HK-2 (cell line): ENCODE results near the gene TEF.
"Not testable (repeated sequence)": the region's sequence is repeated elsewhere in the genome, so short reads cannot be mapped to it uniquely, and the experiment has no call there.

Source experiments
- DNase-seq: peaks from one replicate; pipeline ENCODE4 v3.0.0-alpha.2; 2018; ENCODE audit not compliant: unreplicated experiment

Gene TEF

DNA sequence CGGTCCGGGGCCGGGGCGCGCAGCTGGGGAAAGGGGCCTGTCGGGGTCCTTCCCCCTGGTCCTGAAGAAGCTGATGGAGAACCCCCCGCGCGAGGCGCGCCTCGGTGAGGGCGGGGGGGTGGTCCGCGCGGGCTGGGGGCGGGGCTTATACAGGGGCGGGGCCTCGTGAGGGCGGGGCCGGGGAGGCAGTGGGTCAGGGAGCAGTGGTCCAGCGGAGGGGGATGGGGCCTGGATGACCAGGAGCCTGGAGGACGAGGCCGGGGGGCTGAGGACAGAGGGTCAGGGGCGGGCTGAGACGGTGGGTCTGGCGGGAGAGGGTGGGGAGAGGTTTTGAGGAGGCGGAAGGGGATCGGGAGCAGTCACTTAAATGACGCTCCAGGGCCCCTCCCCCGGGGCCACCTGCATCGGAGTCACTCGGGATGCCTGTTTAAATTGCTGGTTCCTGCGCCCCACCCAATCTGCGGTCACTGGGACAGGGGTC is 396 bp downstream of the TEF start:
- DNase-seq: peak; percentile 46

DNA sequence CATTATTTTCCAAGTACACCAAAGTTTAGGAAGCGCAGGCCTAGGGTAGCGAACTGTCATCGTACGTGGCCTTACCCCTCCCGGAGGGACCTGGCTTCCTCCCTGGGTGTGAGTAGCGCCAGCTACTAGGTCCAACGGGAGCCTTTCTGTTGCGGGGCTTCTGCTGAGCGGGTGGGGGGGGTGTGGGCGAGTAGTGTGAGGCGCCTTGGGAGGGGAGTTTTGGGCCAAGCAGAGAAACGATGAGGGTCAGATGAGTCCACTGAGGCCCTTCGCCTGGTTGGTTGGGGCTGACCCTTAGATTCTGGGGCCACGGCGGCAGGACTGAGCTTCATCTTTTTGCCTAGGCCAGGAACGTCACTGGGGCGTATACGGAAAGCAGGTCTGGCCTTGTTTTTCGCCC is 868 bp downstream of the TEF start:
- no peak for DNase-seq

DNA sequence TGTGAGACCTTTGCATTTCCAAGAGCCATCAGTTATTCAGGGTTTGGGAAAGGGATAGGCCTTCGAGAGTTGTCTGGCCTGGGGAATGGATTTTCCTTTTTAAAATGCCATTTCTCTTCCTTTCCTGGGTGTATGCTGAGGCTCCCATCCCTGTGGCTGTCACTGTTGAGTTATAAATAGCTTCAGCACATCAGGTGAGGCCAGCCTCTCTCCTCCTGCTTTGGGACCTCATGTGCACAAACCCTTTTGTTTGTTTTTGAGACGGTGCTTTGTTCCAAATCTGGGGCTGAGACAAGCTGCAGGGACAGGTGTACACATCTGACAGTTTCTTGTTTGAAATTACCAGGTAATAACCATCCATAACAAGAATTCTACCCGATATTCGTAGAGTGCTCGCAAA is 1.3 kb downstream of the TEF start:
- no peak for DNase-seq

DNA sequence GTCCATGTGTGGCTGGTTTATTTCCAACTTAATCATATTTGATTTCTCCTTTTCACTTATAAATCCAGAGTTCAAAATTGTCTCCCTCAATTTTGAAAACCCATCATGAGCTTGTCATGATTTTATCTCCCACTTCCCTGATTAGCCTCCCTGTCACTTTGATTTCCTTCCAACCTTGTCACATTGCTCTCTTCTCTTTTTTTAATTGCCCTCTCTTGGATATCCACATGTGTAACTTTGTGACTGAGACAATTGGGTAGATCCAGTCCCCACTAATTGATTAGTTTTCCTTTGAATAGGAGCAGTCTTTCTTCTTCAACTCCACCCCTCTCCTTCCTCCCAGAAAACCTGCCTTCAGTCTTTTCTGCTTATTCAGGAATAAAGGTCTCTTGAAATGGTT is 2.4 kb downstream of the TEF start:
- DNase-seq: no peak

DNA sequence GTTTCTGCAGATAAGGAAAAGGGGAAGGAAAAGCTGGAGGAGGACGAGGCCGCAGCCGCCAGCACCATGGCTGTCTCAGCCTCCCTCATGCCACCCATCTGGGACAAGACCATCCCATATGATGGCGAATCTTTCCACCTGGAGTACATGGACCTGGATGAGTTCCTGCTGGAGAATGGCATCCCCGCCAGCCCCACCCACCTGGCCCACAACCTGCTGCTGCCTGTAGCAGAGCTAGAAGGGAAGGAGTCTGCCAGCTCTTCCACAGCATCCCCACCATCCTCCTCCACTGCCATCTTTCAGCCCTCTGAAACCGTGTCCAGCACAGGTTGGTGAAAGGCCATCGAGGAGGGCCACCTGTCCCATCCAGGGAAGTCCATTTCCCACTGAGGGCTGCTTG is 5.6 kb downstream of the TEF start:
- no peak for DNase-seq

DNA sequence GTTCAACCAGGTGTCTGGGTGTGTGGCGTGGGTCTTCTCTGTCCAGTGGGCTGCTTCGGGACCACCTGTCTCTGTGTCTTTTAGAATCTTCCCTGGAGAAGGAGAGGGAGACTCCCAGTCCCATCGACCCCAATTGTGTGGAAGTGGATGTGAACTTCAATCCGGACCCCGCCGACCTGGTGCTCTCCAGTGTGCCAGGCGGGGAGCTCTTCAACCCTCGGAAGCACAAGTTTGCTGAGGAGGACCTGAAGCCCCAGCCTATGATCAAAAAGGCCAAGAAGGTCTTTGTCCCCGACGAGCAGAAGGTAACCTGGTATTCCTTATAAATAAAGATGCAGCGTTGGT is 12.2 kb downstream of the TEF start:
- DNase-seq: no peak

DNA sequence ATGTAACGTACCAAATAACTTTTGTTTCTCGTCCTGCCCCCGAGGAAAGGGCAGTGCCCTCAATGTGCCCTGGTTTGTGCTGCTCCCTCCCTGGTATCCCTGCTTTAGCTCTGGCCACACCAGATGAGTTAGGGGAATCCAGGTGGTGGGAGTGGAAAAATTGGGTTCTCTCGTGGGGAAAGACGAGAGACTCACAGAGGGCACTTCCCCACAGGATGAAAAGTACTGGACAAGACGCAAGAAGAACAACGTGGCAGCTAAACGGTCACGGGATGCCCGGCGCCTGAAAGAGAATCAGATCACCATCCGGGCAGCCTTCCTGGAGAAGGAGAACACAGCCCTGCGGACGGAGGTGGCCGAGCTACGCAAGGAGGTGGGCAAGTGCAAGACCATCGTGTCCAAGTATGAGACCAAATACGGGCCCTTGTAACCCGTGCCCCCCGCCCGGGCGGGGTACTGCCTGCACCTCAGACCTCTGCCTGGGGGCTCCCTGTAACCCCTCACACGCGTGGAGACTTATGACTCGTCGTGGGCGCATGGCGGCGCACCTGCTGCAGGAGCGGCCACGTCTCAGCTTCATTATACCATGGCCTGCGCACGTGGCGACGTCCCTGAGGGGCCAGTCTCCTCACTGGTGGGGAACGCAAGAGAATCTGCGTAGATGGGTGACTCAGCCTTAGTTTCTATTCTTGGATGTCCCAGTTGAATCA is 13.9 kb downstream of the TEF start:
- no peak for DNase-seq

DNA sequence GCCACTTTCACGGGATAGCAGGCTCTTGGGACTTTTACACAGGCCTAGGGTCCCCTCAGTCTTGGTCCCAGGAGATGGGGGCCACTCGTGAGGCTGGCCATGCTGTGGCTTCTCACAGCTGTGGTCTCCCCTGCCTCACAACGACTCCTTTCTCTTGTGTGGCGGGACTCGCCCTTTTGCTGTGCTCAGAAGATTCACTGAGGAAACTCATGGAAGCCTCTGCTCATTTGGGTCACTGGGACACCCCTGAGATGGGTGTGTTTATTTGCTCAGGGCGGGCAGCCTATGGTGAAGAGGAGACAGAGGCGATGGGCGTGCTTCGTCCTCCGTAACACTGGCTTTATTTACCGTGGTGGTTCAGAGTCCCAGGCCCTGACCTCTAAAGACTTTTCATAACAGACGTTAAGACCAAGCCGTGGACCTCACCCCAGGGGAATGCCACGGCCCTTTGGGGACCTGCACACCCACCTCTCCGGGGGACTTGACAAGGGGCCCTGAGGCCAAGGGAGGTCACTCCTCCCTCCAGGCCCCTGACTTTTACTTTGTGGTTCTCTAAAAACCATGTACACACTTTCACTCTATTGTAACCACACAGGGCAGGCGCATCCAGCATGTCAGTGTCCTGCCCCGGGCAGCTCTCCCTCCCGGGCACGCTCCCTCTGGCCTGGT is 15.5 kb downstream of the TEF start:
- DNase-seq: no peak

DNA sequence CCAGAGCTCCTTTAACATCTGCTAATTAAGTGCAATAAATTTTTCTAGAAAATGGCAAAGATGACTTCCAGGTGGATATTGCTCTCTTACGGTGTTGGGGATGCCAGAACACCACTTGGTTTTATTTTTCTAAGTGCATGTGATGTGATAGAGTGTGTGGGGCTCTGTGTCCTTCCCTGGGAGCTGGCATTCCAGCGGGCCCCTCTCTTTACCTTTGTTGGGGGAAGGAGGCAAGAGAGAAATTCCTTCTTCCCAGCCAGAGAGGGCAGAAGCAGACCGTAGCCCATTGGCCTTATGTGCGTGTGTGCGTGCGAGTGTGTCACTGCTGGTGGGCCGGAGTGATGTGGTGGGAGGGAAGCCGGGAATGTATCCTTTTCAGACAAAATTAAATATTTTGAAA is 17.2 kb downstream of the TEF start:
- DNase-seq: no peak

DNA sequence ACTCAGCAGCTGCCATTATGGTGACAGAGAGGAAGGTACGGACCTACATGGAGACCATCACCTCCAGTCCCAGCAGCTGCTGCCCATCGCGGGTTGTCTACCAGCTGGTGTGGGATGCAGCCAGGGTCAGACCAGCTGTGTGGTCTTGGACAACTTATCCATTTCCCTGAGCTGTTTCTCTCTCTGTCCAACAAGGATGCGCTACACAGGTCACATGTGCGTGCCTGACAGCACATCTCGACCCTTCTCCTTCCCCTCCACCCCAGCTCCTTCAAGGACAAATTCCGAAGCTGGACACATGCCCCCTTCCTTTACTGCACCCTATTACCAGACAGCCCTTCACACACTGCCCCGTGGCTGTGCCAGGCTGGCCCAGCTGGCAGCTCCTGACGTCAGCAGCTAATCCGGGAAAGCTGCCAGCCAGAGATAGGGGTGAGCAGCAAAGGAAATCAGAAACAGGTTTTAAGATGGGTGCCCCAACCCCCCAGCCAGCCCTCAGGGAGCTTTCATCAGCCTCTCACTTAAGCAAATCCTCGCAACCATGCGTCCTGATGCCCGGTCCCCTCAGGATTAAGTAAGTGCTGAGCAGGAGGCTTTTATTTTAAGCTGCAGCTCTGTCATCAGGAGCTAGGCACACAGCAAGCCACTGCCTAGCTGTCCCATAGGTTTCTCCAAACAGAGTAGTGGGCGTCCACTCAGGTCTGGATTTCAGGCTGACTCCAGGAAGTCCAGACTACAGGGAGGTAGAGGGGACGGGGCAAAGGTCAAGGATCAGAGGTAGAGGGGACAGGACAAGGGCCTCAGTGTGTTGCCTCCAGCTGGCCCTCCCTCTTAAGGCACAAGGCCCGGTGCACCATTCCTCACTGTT is 20.3 kb downstream of the TEF start:
- DNase-seq: peak; percentile 32

DNA sequence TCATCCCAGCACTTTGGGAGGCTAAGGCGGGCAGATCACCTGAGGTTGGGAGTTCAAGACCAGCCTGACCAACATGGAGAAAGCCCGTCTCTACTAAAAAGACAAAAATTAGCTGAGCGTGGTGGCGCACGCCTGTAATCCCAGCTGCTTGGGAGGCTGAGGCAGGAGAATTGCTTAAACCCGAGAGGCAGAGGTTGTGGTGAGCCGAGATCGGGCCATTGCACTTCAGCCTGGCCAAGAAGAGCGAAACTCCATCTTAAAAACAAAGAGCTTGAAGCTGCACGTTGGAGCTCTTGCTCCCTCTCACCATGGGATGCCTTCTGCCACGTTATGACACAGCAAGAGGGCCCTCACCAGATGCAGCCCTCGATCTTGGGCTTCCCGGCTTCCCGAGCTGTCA is 21.1 kb downstream of the TEF start:
- DNase-seq: not testable (repeated sequence)

DNA sequence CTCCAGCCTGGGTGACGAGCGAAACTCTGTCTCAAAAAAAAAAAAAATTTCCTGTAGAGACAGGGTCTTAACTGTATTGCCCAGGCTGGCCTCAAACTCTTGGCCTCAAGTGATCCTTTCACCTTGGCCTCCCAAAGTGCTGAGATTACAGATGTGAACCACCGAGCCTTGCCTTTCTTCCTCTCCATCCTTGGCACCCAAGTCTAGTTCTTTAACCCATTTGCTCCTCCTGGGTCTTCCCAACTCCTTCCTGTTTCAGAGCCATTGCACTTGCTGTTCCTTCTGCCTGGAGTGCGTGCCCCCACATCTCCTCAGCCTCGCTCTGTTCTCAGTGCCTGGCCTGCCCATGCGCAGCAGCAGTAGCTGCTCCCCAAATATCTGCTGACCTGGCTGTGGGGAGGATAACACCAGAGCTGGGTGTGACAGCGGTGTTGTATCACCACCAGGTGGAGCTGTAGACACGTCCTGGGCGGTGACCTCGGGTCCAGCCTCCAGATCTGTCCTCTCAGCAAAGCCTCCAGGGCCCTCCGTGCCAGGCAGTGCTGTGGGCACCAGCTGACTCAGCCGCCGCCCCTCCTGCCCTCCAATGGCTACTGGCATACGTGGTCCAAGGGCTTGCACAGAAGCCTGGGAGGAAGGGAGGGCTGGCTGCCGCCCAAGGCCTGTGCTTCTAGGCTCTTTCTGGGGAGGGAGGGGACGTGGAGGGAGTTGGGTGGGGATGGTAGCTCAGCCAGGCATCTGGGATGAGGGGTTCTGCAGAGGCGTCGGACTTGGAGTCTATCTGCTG is 22.0 kb downstream of the TEF start:
- peak; percentile 87 for DNase-seq

DNA sequence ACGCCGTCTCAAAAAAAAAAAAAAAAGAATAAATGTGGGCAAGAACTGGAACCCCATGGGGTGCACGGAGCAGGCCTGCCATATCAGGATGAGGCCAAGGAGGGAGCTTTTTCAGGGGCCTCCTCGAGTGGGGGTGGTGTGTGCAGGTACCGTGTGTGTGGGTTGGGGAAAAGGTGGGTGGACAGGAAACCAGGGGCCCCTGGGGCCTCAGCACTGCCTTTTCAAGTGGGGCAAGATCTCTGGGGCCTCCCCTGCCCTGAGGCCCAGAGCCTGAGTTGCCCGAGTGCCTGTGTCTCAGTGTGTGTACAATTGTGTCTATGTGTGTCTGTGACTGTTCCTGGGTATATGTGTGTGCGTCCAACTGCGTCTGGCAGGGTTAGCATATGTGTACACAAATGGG is 23.8 kb downstream of the TEF start:
- no peak for DNase-seq

DNA sequence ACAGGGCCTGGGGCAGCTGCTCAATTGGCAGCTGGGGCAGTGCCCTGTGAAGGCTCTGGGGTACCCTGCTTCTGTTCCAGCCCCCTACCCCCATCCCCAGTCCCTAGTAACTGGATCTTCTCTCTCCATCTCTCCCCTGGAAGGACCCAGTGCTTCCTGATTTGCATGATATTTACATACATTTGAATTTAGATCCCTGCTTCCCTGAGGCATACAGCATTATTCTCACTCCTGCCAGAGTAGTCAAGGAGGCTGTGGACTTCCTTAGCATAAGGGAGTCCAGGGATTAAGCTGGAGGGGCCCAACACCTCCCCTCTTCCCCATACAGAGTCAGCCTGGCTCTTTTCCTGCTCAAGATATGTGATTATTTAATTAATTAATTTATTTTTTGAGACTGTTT is 24.7 kb downstream of the TEF start:
- DNase-seq: no peak

DNA sequence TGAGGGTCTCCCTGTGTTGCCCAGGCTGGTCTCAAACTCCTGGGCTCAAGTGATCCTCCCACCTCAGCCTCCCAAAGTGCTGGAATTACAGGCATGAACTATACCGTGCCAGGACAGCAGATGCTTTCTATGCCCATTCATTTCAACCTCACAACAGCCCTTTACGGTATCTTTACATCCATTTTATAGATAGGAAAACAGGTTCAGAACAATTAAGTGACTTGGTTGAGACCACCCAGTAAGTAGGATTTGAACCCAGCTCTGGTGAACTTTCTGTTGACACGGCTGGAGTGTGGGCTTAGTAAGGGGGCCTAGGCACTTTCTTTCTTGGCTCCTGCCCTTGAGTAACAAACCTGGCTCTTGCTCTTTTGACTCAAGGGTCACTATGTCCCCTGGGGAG is 25.7 kb downstream of the TEF start:
- DNase-seq: no peak

DNA sequence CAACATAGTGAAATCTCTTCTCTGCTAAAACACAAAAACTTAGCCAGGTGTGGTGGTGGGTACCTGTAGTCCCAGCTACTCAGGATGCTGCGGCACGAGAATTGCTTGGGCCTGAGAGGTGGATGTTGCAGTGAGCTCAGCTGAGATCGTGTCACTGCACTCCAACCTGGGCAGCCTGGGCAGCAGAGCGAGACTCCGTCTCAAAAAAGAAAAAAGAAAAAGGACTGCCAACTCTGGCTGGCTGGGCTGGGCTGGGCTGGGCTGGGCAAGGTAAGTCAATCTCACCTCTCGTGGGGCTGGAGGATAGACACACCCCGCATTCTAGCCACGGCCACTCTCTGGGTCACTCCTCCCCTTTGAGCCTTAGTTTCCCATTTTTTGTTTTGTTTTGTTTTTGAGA is 26.9 kb downstream of the TEF start:
- no peak for DNase-seq

DNA sequence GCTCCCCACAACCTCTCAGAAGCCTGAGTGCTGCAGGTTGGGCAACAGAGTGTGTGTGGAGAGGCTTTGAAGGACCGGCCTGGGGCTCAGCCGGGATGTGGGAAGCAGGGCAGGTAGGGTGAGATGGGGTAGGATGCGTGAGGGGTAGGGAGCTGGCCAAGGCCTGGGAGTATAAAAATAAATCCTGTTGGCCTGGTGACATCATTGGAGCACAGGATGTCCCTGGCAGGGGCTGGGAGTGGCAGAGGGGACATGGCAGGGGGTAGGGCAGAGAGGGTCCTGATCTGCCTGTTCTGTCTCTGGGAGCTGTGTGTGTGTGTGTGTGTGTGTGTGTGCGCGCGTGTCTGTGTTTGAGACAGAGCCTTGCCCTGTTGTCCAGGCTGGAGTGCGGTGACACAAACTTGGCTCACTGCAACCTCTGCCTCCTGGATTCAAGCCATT is 28.6 kb downstream of the TEF start:
- DNase-seq: no peak

DNA sequence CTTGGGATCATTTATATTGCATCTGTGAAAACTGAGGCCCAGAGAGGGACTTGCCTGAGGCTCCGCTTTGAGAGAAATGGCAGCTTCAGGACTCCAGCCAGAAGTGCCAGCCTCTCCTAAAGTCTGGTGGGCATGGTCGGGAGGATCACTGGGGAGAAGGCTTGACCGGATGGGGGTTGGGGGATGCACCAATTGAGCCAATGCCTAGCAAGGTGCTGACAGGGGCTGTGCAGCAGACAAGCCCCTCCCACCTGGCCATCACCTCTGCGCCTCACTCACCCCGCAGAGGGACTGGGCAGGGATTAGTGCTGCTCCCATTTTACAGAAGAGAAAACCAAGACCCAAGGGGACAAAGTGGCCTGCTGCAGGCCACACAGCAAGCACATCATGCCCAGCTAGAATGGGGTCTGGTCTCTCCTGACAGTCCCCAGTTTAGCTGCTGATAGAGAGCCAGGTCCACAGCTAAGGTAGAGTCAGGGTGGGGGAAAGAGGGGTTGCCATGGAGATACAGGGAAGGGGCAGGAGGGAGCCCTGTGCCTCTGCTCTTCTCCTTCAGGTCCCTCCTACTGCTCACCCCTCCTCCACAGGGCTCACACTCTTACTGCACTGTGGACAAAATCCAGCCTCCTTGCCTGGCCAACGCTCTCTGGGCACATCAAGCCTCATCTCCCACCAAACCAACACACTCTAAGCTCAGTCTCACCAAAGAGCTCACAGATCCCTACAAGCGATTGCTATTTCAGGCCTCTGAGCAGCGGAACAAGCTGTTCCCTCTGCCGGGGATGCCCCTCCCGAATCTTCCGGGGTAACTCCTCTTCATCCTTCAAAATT is 29.5 kb downstream of the TEF start:
- no peak for DNase-seq

DNA sequence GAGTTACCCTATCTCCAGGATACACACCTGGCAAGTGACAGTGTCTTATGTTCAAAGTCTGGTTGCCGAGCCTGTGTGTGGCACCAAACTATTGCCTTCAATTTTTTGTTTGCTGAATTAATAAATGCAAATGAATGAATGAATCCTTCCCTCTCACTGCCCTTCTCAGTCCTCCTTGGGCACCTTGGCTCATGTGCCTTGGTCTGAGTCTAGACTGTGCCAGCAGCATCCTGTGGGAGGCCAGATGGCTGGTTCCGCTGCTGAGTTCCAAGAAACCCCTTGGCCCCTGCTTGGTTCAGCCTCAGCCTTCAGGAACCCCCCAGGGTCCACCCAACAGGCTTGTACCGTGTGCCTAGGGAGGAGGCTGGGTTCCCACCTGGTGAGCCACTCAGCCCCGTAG is 33.8 kb downstream of the TEF start:
- DNase-seq: no peak

DNA sequence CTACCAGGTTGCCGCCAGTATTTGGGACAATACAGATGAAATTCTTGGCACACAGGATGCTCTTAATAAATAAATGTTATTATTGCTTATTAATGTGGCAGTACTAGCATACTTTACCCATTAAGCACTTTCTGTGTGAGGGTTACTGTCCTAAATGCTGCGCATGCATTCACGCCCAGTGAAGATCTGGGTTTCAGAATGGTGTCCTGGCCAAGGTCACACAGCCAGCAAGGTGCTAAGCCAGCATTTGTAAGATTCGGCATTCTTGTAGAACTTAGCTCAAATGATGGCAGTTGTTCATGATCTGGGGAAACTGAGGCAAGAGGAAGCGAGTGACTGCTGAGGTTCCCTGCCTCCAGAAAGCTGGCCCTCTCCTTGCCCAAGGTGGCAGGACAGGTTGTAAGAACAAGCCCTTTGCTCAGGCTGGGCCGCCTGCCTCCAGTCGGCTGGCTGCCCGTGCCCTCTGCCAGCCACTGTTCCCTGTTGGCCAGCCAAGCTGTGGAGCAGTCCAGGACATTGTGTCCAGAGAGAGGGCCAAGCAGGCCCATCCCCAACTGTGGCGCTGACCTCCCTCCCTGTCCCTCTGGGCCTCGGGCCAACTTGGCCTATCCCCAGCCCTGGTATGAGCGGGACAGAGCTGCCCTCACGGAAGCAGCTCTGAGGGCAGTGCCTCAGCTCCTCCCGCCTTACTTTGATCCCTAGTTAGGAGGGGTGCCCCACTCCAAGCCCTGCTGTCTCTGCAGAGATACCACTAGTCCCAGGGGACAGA is 36.1 kb downstream of the TEF start:
- DNase-seq: no peak
